HG03378 (cell line): ENCODE data around the gene ABCA4.

ENCODE experiments used
- ATAC-seq: cut with Tn5 transposase; IDR thresholded peaks from one replicate; pipeline ENCODE4 v1.9.1; 2021; ENCODE audit warnings: mild to moderate bottlenecking, moderate library complexity; ENCODE audit not compliant: unreplicated experiment

Gene ABCA4

DNA sequence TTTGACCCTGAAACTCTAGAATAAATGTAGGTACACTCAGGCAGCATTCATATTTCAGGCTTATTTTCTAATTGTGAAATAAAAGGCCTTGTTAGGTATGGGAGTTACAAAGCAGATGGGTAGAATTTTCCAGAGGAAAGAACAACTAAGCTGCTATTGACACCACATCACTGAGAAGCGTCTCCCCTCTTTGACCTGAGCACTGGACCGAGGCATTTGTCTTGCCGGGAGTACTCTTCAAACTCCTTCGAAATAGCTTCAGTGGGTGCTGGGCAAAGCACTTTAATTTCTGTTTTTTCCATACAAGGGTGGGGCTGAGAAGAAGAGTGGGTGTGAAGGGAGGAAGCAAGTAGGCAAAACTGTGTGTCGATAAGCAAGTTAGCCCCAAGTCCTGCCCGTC lies 36.4 kb downstream of the ABCA4 start:
- no peak for ATAC-seq

DNA sequence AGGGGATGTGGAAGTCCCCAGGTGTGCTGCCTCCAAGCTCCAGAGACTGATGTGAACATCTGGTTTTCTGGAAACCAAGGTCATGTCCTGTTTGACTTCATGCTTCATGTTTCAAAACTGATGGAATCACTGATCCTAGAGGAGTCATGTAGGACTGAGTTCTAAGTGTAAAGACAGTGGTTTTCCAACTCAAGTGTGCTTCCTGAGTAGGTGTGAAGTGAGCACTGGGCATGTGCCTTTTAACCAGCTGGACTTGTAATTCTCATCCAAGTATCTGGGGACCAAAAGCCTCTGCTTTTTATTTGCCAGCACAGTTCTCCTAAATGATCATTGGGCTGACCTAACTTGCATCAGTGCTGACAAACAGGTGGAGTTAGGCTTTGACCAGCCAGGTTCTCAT lies 36.9 kb downstream of the ABCA4 start:
- ATAC-seq = no peak

DNA sequence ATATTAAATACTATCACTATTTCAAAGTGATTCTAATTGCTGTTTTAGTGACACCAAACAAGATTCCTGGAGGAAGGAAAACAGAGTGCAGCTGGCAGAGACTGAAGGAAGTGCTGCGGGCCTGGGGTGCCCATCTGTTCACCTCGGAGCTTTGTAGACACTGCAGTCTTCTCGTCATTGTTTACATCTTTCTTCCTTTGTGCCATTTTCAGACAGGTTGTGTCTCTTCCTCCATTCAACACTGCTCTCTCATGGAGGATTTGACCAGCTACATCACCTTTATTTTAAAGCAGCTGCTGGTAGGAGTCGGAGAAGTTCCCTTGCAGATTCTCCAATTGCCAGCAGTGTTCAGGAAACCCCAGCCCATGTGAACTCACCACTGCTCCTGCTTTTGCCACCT lies 37.3 kb downstream of the ABCA4 start:
- no peak for ATAC-seq

DNA sequence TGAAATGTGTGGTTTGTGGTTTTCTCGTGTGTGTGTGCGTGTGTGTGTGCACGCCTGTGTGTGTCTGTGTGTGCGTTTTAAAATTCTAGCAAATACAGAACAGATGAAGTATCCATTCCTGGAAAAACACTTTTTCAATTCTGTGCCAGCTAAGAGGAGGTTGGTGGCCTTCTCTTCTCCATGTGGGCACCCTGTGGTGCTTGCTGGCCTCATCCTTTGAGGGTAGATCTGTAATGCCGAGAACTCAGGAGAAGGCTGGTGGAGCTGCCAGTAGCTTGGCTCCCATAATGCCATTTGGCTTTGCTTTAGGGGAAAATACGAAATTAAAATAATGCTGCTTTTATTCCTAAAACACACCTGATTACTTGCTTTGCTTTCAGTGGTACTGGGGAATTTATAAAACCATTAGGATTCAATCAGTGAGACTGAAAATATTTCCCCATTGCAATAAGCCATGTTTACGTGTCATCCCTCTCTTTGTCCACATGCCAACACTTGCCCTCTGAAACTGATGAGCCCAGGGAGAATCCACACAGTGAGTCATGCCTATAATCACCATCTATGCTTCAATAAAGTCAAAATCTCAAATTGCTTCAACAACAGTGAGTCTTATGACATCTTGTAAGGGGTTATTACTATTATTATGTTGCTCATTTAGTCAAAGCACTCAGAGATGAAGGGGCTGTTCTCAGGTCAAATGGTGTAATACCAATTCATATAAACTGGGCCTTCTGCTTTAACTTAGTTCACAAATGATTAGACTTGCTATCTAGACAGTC lies 39.2 kb downstream of the ABCA4 start:
- ATAC-seq = no peak

DNA sequence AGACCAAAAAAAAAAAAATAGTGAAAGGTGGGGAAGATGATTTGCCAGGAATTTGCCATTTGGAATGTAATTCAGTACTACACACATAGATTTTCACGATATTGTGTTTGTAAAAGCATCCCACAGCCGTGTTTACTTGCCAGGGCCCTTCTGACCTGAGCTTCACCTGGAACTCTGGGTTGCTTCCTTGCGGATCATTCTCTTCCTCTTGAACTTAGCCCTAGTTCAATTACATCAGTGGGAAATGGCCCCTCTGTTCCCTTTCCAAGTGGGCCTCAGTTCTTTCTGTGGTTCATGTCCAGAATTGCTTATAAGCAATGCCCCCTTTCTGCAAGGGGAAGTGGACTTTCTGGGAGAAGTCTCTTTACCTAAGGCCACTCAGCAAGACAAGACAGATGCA lies 41.0 kb downstream of the ABCA4 start:
- no peak for ATAC-seq

GRCh38 chr1:94079080-94079940 lies 41.6 kb downstream of the ABCA4 start:
- ATAC-seq = no peak

GRCh38 chr1:94072840-94073522 lies 48.0 kb downstream of the ABCA4 start:
- ATAC-seq = no peak

DNA sequence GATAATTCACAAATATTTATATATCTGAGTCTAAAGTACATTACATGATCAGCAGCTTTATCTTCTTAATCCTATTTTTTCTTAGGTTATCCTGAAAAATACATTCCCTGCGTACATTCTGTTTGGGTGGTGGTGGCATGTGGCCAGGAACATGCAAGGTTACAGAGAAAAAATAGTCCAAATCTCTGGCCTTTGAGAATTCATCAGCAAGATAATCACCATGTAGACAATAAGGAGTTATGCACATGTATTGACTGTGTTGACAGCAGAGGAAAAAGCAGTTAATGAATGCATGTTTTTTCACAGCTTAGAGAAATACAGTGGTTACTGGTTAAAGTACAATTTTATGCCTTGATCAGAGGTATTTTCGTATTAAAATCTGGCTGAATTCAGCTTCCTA lies 49.0 kb downstream of the ABCA4 start:
- ATAC-seq = no peak

GRCh38 chr1:94071391-94071790 lies 49.6 kb downstream of the ABCA4 start:
- ATAC-seq = no peak

- no peak for ATAC-seq
Measured at GRCh38 chr1:94070865-94071264, 50.1 kb downstream of the ABCA4 start.

DNA sequence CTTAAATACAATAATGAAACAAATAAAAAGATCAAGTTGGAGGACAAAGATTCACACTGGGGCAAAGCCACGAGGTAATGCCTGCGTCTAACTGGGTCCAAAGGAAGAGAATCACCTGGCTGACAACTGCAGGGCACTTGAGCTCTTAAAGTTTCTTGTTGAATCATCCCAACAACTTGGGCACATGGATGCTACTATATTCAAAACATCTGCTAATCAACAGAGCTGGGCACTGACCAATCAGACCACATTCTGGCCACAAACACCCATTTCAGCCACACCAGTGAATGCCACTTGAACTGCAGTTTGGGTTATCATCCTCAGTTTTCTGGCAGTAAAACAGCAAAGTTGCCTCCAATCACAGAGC lies 51.0 kb downstream of the ABCA4 start:
- no peak for ATAC-seq

DNA sequence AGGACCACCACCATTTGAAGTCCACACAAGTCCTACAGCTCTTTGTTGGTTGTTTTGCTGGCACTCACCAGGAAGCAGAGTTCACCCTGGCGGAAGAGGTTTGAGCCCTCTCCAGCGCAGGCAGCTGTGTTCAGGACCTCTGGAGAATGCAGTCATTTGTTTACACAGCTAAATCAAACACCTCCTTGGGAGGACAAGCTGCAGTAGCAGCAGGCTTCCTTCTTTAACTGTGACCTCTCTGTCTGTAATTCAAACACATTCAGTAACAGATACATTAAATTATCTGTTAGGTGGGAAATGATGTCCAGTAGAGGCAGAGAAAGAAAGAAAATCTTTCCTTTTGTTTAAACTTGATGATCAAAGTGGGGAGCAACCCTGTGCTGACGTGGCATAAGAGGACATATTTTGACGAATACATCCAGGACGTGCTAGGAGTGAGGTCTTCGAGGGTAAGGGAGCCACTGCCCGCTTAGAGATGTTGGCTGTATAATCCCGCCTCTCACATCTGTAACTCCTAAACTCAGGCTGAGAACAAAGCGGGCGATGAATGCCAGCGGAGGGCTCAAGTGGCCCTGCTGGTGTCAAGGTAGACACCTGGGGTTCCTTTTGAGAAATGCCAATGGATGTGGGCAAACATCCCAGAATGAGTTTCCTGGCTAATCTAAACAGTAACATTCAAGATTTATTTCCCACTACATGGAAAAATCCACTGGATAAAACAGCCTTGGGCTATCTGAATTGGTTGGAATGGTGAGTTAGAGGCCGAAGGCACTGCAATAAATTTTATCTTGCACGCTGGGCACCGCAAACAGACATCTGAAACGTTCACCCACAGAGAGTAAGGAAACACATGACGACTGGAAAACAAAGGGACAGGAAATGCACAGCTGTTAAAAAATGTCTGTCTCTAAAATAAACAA lies 51.7 kb downstream of the ABCA4 start:
- ATAC-seq = no peak

- no peak for ATAC-seq
Measured at GRCh38 chr1:94068096-94068998, 52.6 kb downstream of the ABCA4 start.

DNA sequence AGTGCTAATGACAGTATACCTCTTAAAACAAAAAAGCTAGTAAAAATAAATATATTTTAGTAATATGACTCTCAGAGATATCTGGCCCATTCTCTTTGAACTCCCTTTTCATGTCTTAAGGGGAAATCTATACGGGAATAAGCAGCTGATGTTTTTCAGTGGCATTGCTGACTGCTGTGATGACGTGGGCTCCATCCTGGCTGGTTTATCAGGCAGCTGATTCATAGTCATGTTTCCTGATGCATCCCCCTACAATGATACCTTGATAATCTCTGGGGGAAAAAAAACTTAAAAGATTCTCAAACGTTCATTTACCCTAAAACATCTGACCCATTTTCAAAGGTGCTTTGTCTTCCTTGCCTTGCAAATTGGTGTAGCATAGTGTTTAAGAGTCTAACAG lies 53.8 kb downstream of the ABCA4 start:
- ATAC-seq = no peak

DNA sequence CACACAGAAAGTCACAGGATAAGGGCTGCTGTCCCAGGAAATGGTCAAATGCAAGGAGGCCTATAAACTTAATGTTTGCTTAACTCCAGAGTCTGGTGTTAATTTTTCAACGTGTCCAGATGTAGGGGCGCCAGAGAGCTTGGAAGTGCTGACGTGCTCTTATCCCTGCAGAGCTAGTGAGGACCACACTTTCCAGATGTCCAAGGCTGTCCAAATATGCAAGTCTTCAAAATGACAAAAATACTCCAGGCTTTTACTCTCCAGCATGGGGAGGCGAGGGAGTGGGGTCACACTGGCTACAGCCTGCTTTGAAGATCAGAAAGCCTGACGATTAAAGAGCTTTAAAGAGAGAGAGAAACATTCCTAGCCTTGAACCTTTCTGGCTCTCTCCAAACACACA lies 57.6 kb downstream of the ABCA4 start:
- no peak for ATAC-seq

GRCh38 chr1:94061513-94062443 lies 59.2 kb downstream of the ABCA4 start:
- peak; percentile 88 for ATAC-seq

GRCh38 chr1:94060720-94061119 lies 60.2 kb downstream of the ABCA4 start:
- ATAC-seq = no peak

DNA sequence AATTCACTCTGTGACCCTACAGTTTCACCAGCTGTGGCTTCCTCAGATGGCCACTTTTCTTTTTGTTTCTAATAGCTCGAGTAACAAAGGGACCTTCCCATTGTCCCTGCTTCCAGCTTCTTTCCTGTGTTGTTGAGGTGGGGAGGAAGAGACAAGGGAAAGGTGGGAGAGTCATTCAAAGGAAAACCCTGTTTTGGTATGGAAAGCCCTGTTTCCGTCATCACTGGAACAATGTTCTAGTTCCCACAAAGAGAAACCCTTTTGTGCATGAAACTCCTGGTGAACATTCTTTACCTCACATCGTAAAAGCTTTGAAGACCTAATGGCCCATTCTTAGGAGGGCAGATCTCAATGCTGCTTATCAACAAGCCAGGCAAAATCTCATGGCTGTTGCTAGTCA lies 62.2 kb downstream of the ABCA4 start:
- ATAC-seq = no peak

DNA sequence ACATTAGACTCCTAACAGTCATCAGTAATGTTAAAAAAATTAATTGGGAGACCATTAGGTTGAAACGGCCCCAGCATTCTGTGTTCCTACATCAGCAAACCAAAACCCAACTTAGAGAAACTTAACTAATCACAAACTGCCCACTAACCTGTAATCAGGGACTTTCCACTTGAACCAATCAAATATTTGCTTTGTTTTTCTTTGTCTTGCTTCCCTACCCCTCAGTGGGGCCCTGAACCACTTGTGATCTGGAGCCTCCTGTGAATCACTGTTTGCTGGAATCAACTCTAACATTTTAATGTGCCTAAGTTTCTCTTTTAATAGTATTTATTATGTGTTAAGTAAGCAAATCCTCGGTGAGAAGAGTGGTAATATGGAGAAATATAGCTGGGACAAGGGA lies 64.0 kb downstream of the ABCA4 start:
- ATAC-seq = no peak
